Activated T-helper 1 cell treated with anti-CD3 and anti-CD28 coated beads, Interleukin-12 subunit alpha, Interleukin-12 subunit beta, Interleukin-2, Interleukin-4 antibody, amounts not matched to agents 30 ng/mL and 10 ng/mL and 1 ng/mL, durations not matched to agents 14 hours and 24 hours and 36 hours (primary cell): ENCODE data around the gene SDF2L1. TPM values are rescaled to one million over a fixed set of nuclear protein-coding genes. Genes with fewer than 3 reads are reported as not detected.
"Not testable (repeated sequence)": the region's sequence is repeated elsewhere in the genome, so short reads cannot be mapped to it uniquely, and the experiment has no call there.

Experiments used
- DNase-seq: peaks from one replicate; pipeline ENCODE4 v3.0.0; 2021; ENCODE audit warnings: low spot score
- H3K27ac Mint-ChIP-seq: one replicate; pipeline ENCODE4 v1.8.0; 2021; ENCODE audit warnings: mild to moderate bottlenecking, mixed read lengths
- H3K27me3 Mint-ChIP-seq: one replicate; pipeline ENCODE4 v1.8.0; 2022; ENCODE audit warnings: mild to moderate bottlenecking, moderate library complexity, mixed read lengths; ENCODE audit not compliant: insufficient read depth
- H3K36me3 Mint-ChIP-seq: one replicate; pipeline ENCODE4 v1.8.0; 2021; ENCODE audit warnings: low read depth, mixed read lengths
- H3K4me1 Mint-ChIP-seq: one replicate; pipeline ENCODE4 v1.8.0; 2021; ENCODE audit warnings: low read depth, mixed read lengths
- H3K4me3 Mint-ChIP-seq: one replicate; pipeline ENCODE4 v1.8.0; 2021; ENCODE audit warnings: mild to moderate bottlenecking, moderate library complexity, mixed read lengths
- H3K9me3 Mint-ChIP-seq: one replicate; pipeline ENCODE4 v1.8.0; 2021; ENCODE audit warnings: mixed read lengths
- intact Hi-C: fragments of 100-400 bp; cut with micrococcal nuclease; formaldehyde crosslinking; loops from one replicate; pipeline ENCODE4 v1.15.1; 2024
- total RNA-seq: library from RNA; stranded (reverse); gene quantifications from 2 replicates; pipeline ENCODE4 v1.2.3, GENCODE V29; 2022

SDF2L1 gene
- total RNA-seq, 1 donor from 2014 or later: 98.8 TPM

DNA sequence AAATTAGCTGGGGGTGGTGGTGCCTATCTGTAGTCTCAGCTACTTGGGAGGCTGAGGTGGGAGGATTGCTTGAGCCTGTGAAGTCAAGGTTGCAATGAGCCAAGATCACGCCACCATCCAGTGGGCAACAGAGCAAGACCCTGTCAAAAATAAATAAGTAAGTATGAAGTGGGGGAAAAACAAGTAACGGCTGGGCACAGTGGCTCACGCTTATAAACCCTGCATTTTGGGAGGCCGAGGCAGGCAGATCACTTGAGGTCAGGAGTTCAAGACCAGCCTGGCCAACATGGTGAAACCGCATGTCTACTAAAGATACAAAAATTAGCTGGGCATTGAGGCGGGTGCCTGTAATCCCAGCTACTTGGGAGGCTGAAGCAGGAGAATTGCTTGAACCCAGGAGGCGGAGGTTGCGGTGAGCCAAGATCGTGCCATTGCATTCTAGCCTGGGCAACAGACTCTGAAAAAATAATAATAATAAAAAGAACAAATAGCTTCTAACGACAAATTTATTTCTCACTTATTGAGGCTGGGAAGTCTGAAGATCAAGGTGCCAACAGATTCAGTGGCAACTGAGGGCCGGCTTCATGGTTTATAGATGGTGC, 32.4 kb upstream of the SDF2L1 start:
- H3K4me3 Mint-ChIP-seq, DNase-seq, H3K9me3 Mint-ChIP-seq, H3K27me3 Mint-ChIP-seq, intact Hi-C loops, H3K27ac Mint-ChIP-seq: not testable (repeated sequence)
- peaks cover 17% of the 10 kb centered on the region for H3K4me1 Mint-ChIP-seq
- H3K36me3 Mint-ChIP-seq: peaks cover 26% of the 10 kb centered on the region

DNA sequence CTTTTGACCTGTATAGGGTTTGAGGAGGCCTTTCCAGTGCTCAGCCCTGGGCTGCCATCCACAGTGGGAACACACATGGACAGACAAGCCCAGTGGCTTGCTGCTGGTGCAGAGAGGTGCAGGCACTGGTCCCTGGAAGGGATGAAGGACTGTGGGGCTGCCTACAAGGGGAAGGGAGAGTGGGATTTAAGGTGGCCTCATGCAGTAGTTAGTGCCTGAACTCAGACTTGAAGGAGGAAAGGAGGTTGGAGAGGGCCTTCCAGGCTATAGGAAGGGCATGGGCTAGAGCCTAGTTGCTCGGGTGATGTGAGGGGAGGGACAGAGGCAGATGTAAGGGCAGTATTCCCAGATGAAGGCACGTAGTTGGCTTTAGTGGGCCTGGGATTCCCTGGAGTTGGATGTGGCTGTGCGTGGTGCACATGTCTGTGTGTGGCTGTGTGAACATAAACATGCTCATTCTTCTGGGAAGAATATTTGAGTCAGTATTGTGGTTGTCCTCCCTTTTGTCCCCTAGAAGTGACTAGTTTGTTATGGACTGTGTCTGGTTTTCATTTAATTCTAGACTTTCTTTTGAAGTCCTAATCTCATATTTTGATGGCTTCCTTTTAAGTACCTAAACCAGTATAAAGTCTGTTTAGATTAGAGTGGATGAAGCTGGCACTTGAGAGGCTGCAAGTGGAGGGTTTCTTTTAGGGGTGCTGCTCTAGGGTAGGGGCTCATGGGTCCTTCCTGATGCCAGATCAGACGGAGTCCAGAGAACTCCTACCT, 30.7 kb upstream of the SDF2L1 start:
- no peak for DNase-seq
- Mint-ChIP-seq H3K4me3 (no peak overlapping the region), H3K27me3 (no peaks in the 10 kb centered on the region), H3K4me1 (peaks cover 17% of the 10 kb centered on the region), H3K36me3 (peaks cover 27% of the 10 kb centered on the region), H3K9me3 (no peaks in the 10 kb centered on the region), H3K27ac (no peak overlapping the region)
- intact Hi-C loops: no loop called here

DNA sequence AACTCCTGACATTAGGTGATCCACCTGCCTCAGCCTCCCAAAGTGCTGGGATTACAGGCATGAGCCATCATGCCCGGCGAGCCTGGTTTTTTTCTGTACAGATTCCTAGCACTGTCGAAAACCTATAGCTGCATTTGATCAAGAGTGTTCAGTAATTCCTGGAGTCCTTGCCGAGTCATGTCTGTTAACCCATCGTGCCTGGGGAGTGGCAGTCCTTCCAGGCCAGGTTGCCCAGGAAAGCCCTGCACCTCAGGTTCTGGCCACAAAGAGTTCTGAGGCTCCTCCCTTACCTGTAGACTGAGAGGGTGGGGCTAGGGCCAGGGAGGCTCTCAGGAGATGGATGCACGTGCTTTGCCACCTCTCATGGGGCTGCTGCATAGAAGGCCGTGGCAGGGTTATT, 29.2 kb upstream of the SDF2L1 start:
- H3K4me1 Mint-ChIP-seq: peaks cover 10% of the 10 kb centered on the region

DNA sequence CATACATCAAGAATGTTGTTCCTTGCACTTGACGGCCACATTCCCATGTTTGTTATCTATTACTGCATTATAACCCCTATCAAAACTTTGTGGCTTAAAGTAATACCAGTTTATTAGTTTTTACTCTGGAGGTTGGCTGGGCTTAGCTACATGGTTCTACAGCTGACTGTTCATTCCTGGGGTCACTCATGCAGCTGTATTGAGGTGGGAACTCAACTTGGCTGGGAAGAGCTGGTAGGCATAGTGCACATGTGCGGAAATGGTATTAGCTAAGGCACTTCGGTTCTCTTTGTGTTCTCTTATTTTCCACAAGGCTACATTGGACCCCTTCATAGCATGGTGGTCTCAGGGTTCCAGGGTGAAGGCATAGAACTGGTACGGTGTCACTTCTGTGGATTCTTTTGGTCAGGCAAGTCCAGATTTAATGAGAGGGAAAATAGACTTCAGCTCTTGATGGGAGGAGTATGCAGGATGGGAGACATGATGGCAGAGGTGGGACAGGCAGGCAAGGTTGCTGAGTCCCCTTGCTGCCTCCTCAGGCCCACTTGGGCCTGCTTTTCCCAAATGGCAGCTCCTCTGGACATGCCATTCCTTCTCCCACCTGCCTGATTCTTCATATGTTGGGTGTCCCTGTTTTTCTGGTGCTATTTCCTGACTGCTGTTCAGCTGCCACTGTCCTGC, 28.4 kb upstream of the SDF2L1 start:
- Mint-ChIP-seq H3K9me3 (no peaks in the 10 kb centered on the region), H3K27ac (peak overlapping the region; percentile 40)
- no peak for DNase-seq

More for the DNA sequence above, 29.2 kb upstream of the SDF2L1 start:
- Mint-ChIP-seq H3K9me3 (no peaks in the 10 kb centered on the region), H3K4me3 (no peak overlapping the region), H3K36me3 (peaks cover 27% of the 10 kb centered on the region), H3K27ac (peak overlapping the region; percentile 29), H3K27me3 (no peaks in the 10 kb centered on the region)
- no peak for DNase-seq
- intact Hi-C loops: no loop called here

DNA sequence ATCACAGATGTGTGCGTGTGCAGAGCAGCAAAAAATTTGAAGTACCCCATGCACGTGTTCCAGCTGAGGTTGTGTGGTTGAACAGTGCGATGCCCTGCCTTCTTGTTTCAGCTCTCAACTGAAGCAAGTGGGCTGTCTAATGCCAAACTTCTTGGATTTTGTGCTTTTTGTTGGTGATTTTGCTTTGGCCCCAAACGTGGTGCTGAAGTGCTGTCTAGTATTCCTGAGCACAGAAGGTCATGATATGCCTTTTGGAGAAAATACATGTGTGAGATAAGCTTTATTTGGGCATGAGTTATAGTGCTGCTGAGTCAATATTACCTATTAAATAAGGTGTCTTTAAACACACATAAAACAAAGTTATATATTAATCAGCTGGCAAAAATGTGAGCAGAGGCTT, 26.4 kb upstream of the SDF2L1 start:
- intact Hi-C loops: no loop called here
- H3K9me3 Mint-ChIP-seq: no peaks in the 10 kb centered on the region
- no peak for DNase-seq
- peaks cover 8% of the 10 kb centered on the region for H3K4me1 Mint-ChIP-seq
- no peak overlapping the region for H3K4me3 Mint-ChIP-seq
- no peak overlapping the region for H3K27ac Mint-ChIP-seq
- H3K27me3 Mint-ChIP-seq: no peaks in the 10 kb centered on the region
- H3K36me3 Mint-ChIP-seq: peaks cover 21% of the 10 kb centered on the region

More for the DNA sequence above, 28.4 kb upstream of the SDF2L1 start:
- H3K36me3 Mint-ChIP-seq: peaks cover 27% of the 10 kb centered on the region
- intact Hi-C loops: no loop called here
- H3K27me3 Mint-ChIP-seq: no peaks in the 10 kb centered on the region
- peaks cover 8% of the 10 kb centered on the region for H3K4me1 Mint-ChIP-seq
- H3K4me3 Mint-ChIP-seq: no peak overlapping the region

DNA sequence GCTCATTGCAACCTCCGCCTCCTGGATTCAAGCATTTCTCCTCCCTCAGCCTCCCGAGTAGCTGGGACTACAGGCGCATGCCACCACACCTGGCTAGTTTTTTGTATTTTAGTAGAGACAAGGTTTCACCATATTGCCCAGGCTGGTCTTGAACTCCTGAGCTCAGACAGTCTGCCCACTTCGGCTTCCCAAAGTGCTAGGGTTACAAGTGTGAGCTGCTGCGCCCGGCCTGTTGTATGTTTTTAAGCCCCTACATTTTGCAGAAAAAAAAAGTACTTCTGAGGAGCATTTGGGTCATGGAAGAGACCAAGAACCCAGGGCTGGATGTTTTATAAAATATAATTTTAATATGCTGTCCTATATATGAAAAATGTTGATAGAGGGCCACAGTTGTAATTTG, 24.8 kb upstream of the SDF2L1 start:
- H3K4me1 Mint-ChIP-seq, H3K9me3 Mint-ChIP-seq, DNase-seq, H3K27ac Mint-ChIP-seq, H3K27me3 Mint-ChIP-seq, intact Hi-C loops, H3K4me3 Mint-ChIP-seq: not testable (repeated sequence)
- peaks cover 12% of the 10 kb centered on the region for H3K36me3 Mint-ChIP-seq

DNA sequence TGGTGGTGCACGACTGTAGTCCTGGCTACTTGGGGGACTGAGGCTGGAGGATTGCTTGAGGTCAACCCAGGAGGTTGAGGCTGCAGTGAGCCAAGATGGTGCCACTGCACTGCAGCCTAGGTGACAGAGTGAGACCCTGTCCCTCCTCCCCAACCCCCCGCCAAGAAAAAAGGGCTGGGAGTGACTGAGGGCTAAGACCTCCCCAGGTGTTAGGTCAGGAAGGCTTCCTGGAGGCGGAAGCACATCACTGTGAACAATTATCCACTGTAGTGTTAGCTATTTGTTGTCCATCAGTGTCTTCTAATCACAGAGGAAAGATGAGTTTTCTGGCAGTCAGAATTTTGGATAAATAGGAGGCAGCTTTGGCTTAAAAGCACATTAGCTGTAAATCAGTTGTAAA, 21.1 kb upstream of the SDF2L1 start:
- H3K27ac Mint-ChIP-seq: no peak overlapping the region
- H3K9me3 Mint-ChIP-seq: no peaks in the 10 kb centered on the region
- DNase-seq: no peak
- no peaks in the 10 kb centered on the region for H3K27me3 Mint-ChIP-seq
- H3K4me1 Mint-ChIP-seq: peaks cover 7% of the 10 kb centered on the region
- H3K4me3 Mint-ChIP-seq: no peak overlapping the region
- intact Hi-C loops: no loop called here
- peaks cover 9% of the 10 kb centered on the region for H3K36me3 Mint-ChIP-seq

DNA sequence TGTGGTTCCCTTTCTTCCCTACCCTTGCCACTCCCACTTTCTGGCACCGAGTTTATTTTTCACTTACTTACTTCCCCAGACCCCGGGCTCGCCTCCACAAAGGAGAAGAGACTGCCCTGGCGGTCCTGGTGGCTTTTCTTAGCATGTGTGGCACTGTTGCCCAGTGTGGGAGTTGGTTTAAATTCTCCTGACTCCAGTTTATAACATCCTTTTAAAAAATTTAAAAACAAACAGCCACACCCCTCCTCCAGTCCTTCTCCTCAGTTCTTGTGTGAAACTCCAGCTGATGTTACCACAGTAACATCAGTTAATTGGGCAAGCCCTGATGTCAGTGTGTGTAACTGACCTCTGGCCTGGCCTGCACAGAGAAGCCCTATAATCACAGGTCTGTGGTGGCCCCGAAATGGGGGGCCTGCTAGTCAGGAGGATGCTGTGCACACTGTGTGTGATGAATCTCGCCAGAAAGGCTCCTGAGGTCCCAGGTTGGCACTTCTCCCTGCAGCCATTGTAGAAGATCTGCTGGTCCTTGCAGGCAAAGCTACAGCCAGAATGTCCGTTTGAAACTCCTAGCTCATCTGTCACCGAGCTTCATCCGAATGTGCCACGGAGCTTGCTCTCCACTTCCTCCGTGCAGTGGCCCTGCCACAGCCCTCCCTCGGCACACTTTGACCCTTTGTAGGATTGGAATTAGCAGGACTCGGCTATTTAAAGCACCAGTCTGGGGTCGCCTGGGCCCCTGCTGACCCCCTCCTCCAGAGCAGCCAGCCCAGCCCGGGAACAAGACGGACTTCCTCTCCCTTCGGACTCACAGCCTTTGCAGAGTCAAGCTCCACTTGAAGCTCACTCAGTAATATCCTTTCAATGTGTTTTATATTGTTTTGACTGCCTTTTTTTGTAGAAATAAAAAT, 19.8 kb upstream of the SDF2L1 start:
- no peak overlapping the region for H3K4me3 Mint-ChIP-seq
- H3K27ac Mint-ChIP-seq: no peak overlapping the region
- no peaks in the 10 kb centered on the region for H3K27me3 Mint-ChIP-seq
- H3K9me3 Mint-ChIP-seq: no peaks in the 10 kb centered on the region
- H3K4me1 Mint-ChIP-seq: peaks cover 16% of the 10 kb centered on the region
- H3K36me3 Mint-ChIP-seq: peaks cover 15% of the 10 kb centered on the region
- intact Hi-C loops: no loop called here
- no peak for DNase-seq

DNA sequence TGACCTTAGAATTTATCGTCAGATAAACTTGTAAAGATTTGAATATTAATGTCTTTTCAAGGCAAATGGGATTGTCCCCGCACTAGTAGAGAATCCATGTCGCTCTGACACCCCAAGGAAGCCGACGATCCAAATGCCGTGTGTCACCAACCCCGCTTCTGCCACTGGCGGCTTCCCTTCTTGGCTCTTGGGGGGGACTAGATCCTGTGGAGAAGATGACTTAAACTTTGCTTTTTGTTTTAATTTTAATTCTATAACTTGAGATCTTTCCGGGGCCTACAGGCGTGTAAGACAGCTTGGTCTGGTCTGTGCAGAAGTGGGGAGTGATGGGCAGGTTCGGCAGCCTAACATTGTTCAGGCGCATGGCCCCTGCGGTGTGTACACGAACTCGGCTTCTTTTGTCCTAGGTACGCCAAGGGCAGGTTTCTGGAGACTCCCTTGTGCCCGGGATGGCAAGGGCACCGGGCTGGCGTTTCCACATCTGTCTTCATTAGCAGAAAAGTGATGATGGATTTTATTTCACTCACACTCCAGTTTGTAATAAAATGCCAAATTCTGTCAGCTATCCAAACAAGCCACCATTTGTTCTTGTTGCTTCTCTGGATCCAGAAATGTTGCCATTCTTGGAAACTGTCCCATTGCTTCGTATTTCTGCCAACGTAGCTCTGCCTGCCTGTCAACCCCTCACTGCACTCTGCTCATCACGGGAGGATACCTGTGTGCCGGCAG, 19.0 kb upstream of the SDF2L1 start:
- H3K27me3 Mint-ChIP-seq: no peaks in the 10 kb centered on the region
- intact Hi-C loops: no loop called here
- H3K9me3 Mint-ChIP-seq: no peaks in the 10 kb centered on the region
- no peak for DNase-seq
- H3K4me1 Mint-ChIP-seq: peaks cover 22% of the 10 kb centered on the region
- H3K27ac Mint-ChIP-seq: no peak overlapping the region
- H3K36me3 Mint-ChIP-seq: peaks cover 24% of the 10 kb centered on the region
- H3K4me3 Mint-ChIP-seq: no peak overlapping the region

DNA sequence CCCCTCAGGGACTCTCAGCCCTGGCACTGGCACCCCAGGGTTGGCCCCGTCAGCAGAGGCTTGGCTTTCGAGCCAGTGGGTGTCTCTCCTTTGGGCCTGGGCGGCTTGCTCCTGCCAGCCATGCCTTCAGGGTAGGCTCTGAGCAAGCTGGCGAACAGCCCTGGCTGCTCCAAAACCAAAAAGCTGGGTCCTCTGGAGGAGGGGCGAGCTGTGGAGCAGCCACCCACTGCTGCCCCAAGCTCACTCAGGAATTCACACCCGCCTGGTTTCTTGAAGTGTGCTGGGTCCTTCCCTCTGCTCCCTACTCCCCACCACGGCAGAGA, 18.5 kb upstream of the SDF2L1 start:
- Mint-ChIP-seq H3K36me3 (peaks cover 27% of the 10 kb centered on the region), H3K9me3 (no peaks in the 10 kb centered on the region), H3K27ac (no peak overlapping the region), H3K4me3 (no peak overlapping the region), H3K4me1 (peaks cover 25% of the 10 kb centered on the region), H3K27me3 (no peaks in the 10 kb centered on the region)
- intact Hi-C loops: no loop called here
- DNase-seq: no peak

DNA sequence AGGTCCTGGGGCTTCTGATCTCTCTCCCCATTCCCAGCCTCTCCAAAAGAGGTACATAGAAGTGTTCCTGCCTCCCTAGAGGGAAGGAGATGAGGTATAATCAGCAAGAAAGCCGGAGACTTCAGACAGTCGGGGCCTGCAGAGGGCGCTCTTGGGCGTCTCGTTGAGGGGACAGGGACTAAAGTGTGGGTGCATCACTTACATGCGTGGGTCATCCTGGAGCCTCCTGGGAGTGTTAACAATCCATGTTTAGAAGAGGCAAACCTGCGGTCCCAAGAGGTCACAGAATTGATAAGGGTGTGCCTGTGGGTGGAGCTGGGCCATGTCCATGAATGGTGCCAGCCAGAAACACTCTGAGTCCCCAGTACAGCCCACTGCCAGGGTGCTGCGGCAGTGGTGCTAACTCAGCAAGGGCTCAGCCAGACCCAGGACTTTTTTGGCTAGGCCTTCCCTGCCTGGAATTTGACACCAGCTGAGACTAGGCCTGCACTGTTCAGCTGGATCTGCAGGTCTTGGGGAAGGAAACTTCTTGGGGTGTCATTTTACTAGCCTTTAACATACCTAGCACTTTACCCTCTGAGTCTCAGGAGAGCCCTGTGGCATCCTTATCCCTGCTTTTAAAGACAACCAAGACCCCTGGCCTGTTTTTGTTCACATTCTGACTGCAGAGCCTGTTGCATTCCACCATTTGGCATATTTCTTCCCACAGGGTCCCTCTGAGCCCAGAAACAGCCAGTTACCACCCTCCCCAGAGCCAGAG, 17.8 kb upstream of the SDF2L1 start:
- DNase-seq: no peak

More for the DNA sequence above, 17.8 kb upstream of the SDF2L1 start:
- peak overlapping the region; percentile 55 for H3K27ac Mint-ChIP-seq
- H3K4me1 Mint-ChIP-seq: peaks cover 25% of the 10 kb centered on the region
- H3K9me3 Mint-ChIP-seq: no peaks in the 10 kb centered on the region
- peaks cover 29% of the 10 kb centered on the region for H3K36me3 Mint-ChIP-seq
- H3K27me3 Mint-ChIP-seq: no peaks in the 10 kb centered on the region
- H3K4me3 Mint-ChIP-seq: no peak overlapping the region
- intact Hi-C loops: no loop called here
